Kidney (tissue), 14 donors: Measurements from ENCODE around the gene DMWD. TPM values are rescaled to one million over a fixed set of nuclear protein-coding genes. Genes with fewer than 3 reads are reported as not detected.
"Not testable (repeated sequence)": the region's sequence is repeated elsewhere in the genome, so short reads cannot be mapped to it uniquely, and the experiment has no call there.

Source experiments
- DNase-seq, 5 donors: peaks; one replicate each; pipeline ENCODE4 v3.0.0-alpha.2; 2013 to 2020
- FAIRE-seq: peaks from 2 replicates; lab custom pipeline; 2012; peaks lifted over from hg19 to GRCh38; lab: Jason Lieb, UNC
- H3K27ac ChIP-seq, 2 donors: one replicate each; pipeline ENCODE4 v1.7.0; 2013; ENCODE audit warnings: low read depth in 2 of 2, low read length in 2 of 2, inconsistent platforms in 1 of 2
- H3K27me3 ChIP-seq: one replicate; pipeline ENCODE4 v1.7.1; 2013; ENCODE audit warnings: low read length, inconsistent platforms; ENCODE audit not compliant: control insufficient read depth, insufficient read depth
- H3K36me3 ChIP-seq, 3 donors: one replicate each; pipeline versions ENCODE4 v1.7.0 to v1.7.1; 2013; ENCODE audit warnings: low read length in 3 of 3, control low read depth in 1 of 3, inconsistent platforms in 1 of 3; ENCODE audit not compliant: insufficient read depth in 3 of 3, control insufficient read depth in 2 of 3
- H3K4me1 ChIP-seq, 3 donors: one replicate each; pipeline versions ENCODE4 v1.7.0 to v1.7.1; 2013; ENCODE audit warnings: low read length in 3 of 3, inconsistent platforms in 1 of 3, low read depth in 1 of 3; ENCODE audit not compliant: control insufficient read depth in 2 of 3, insufficient read depth in 2 of 3
- H3K4me3 ChIP-seq, 3 donors: one replicate each; pipeline versions ENCODE4 v1.7.0 to v1.8.1; 2013; ENCODE audit warnings: low read length in 3 of 3, control low read depth in 1 of 3, inconsistent platforms in 1 of 3
- H3K9ac ChIP-seq, 3 donors: one replicate each; pipeline versions ENCODE4 v1.7.0 to v1.7.1; 2013; ENCODE audit warnings: low read length in 3 of 3, control low read depth in 1 of 3, inconsistent platforms in 1 of 3
- H3K9me3 ChIP-seq, 3 donors: one replicate each; pipeline versions ENCODE4 v1.7.0 to v1.7.1; 2013; ENCODE audit warnings: low read length in 3 of 3, control low read depth in 1 of 3, inconsistent platforms in 1 of 3; ENCODE audit not compliant: control insufficient read depth in 2 of 3, insufficient read depth in 1 of 3
- CTCF ChIP-seq: IDR thresholded peaks from 3 replicates; pipeline ENCODE4 v1.5.1; 2012; ENCODE audit warnings: mild to moderate bottlenecking, moderate library complexity, borderline replicate concordance; ENCODE audit not compliant: insufficient read depth; ENCODE audit errors: extremely low read depth
- intact Hi-C: fragments of 100-400 bp; cut with DNase I; formaldehyde crosslinking; loops from one replicate; pipeline ENCODE4 v1.11.1; 2022
- polyA plus RNA-seq: library from polyadenylated mRNA; stranded (reverse); fragments of 350-450 nt; fragmentation: Illumina TruSeq; extraction: RNeasy Lipid Tissue Mini Kit (QIAGEN cat#74804); gene quantifications from one replicate; pipeline ENCODE4 v1.2.3, GENCODE V29; 2014; ENCODE audit warnings: low read depth, low replicate concordance; ENCODE audit not compliant: insufficient read depth
- total RNA-seq: library from RNA; stranded (reverse); fragmentation: NEBNext Ultra II Directional; extraction: Animal tissue kit (Norgen Biotek cat#: 25700); gene quantifications from one replicate; pipeline ENCODE4 v1.2.1, GENCODE V29; 2021
- donor health status: control.
- donor health status: control.
- donor health status: control.
- donor health status: control.
- donor health status: control.
- donor health status: DM: yes; HTN: yes; CAD: no.
- donor health status: Normal renal cell carcinoma (clear cell type).

The DMWD gene
- total and polyA plus RNA-seq, 2 donors from 2014 or later: 22.2 to 60.9 TPM

- no peaks in the 10 kb centered on the region for H3K9me3 ChIP-seq
- intact Hi-C loops: no loop called here
- no peak overlapping the region for H3K4me3 ChIP-seq
- FAIRE-seq (no peak), DNase-seq (no peak)
- H3K27me3 ChIP-seq: no peaks in the 10 kb centered on the region
- H3K27ac ChIP-seq: no peak overlapping the region
- TF ChIP-seq CTCF: no peak
- no peaks in the 10 kb centered on the region for H3K36me3 ChIP-seq
- no peaks in the 10 kb centered on the region for H3K4me1 ChIP-seq
- no peak overlapping the region for H3K9ac ChIP-seq
Measured at GRCh38 chr19:45752639-45753038, 40.0 kb downstream of the DMWD start.

- H3K36me3 ChIP-seq, H3K9me3 ChIP-seq, FAIRE-seq, DNase-seq, H3K27me3 ChIP-seq, H3K4me1 ChIP-seq, H3K4me3 ChIP-seq, intact Hi-C loops, H3K9ac ChIP-seq, H3K27ac ChIP-seq: not testable (repeated sequence)
Measured at GRCh38 chr19:45751483-45751882, 41.2 kb downstream of the DMWD start.

- no peak for TF ChIP-seq CTCF
- Histone ChIP-seq H3K36me3 (no peaks in the 10 kb centered on the region), H3K4me3 (no peak overlapping the region), H3K9ac (no peak overlapping the region), H3K27ac (no peak overlapping the region), H3K27me3 (no peaks in the 10 kb centered on the region), H3K9me3 (no peaks in the 10 kb centered on the region), H3K4me1 (no peaks in the 10 kb centered on the region)
- no peak for DNase-seq
- intact Hi-C loops: no loop called here
- FAIRE-seq: no peak
Measured at GRCh38 chr19:45747513-45747912, 45.1 kb downstream of the DMWD start.

GRCh38 chr19:45746866-45747265 lies 45.8 kb downstream of the DMWD start:
- Histone ChIP-seq H3K36me3 (no peaks in the 10 kb centered on the region), H3K4me3 (no peak overlapping the region), H3K9me3 (no peaks in the 10 kb centered on the region), H3K27me3 (no peaks in the 10 kb centered on the region), H3K4me1 (no peaks in the 10 kb centered on the region), H3K9ac (no peak overlapping the region), H3K27ac (no peak overlapping the region)
- intact Hi-C loops: no loop called here
- DNase-seq: no peak
- FAIRE-seq: no peak
- no peak for TF ChIP-seq CTCF
